IMR-90 (cell line): ENCODE data around the gene IL21R. TPM values are rescaled to one million over a fixed set of nuclear protein-coding genes. Genes with fewer than 3 reads are reported as not detected.

Experiments
- polyA plus RNA-seq, 3 experiments: library from polyadenylated mRNA; depleted of rRNA; stranded (reverse); fragments of >200 nt; gene quantifications; 2 replicates each; pipeline ENCODE4 v1.2.3, GENCODE V29; 2012; ENCODE audit warnings: low replicate concordance in 1 of 3
- total RNA-seq: library from RNA; depleted of rRNA; stranded (reverse); fragments of >200 nt; gene quantifications from 2 replicates; pipeline ENCODE4 v1.2.3, GENCODE V29; 2012; rRNA removed

The IL21R gene
- total and polyA plus RNA-seq, 2 of the 4 experiments (the other 2 are of a cell fraction), result 0.72 to 0.97 TPM

Other genes starting within 250 kb of the IL21R start
- gene KDM8, start 198.6 kb upstream of the IL21R start, total RNA-seq, result 3.2 and 3.6 TPM in 2 replicates
- 3.8 and 4.3 TPM in 2 replicates for gene KDM8, start 198.6 kb upstream of the IL21R start, polyA plus RNA-seq (2012; rRNA removed)
- gene NSMCE1, start 133.4 kb upstream of the IL21R start, total RNA-seq, result 120 and 130 TPM in 2 replicates
- 47.5 and 48.0 TPM in 2 replicates for gene NSMCE1, start 133.4 kb upstream of the IL21R start, polyA plus RNA-seq (2012; rRNA removed)
- 6.3 and 8.3 TPM in 2 replicates for gene IL4R, start 88.2 kb upstream of the IL21R start, total RNA-seq
- gene IL4R, start 88.2 kb upstream of the IL21R start, polyA plus RNA-seq (2012; rRNA removed), result 18.7 and 21.5 TPM in 2 replicates
- 62.5 and 68.1 TPM in 2 replicates for gene GTF3C1, start 147.7 kb downstream of the IL21R start, total RNA-seq
- 50.8 and 53.6 TPM in 2 replicates for gene GTF3C1, start 147.7 kb downstream of the IL21R start, polyA plus RNA-seq (2012; rRNA removed)
- 16.7 and 18.9 TPM in 2 replicates for gene KATNIP, start 148.0 kb downstream of the IL21R start, total RNA-seq
- 17.5 and 18.6 TPM in 2 replicates for gene KATNIP, start 148.0 kb downstream of the IL21R start, polyA plus RNA-seq (2012; rRNA removed)